Measurements from ENCODE around the gene SYNE3. TPM values are rescaled to one million over a fixed set of nuclear protein-coding genes. Genes with fewer than 3 reads are reported as not detected.

Gene SYNE3
- total RNA-seq, 1 donor from 2014 or later = 5.3 TPM

DNA sequence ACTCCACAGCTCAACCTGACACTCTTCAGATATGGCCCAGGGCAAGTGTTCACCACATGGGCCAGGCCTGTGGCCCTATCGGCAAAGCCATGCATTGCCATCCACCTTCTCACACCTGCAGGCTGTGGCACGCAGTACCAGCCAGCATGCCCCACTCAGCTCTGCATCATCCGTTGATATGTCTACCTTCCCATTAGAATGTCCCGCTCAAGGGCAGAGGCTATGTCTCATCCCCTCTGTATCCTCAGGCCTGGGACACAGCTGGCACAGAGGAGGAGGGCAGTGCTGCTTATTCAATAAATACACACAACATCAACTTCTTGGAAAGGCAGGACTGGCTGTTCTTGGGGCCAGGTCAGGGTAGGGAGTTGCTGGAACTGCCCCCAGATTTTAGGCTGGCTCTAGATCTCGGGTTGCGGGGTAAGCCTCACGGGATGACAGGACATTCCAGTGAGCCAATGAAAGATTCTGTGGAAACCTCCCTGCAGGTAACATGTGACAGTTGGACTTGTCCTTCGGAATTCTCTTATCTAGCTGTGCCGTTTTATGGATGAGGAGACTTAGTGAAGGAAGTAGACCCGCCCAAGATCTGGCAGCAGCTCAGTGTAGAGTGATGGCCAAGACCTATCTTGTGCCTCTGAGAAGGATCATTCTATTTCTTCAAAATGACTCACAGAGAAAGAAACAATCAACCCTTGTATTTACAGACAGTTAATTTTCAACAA, 25.6 kb downstream of the SYNE3 start:
- peak; percentile 25 for DNase-seq (ENCODE audit: low read depth)
- no peaks in the 10 kb centered on the region for H3K27me3 ChIP-seq (ENCODE audit: control insufficient read depth, insufficient read depth, low read length)
- FAIRE-seq = peak; percentile 18
- no peak overlapping the region for H3K4me3 ChIP-seq (ENCODE audit: low read depth, low read length)
- TF ChIP-seq, protein P1, sequence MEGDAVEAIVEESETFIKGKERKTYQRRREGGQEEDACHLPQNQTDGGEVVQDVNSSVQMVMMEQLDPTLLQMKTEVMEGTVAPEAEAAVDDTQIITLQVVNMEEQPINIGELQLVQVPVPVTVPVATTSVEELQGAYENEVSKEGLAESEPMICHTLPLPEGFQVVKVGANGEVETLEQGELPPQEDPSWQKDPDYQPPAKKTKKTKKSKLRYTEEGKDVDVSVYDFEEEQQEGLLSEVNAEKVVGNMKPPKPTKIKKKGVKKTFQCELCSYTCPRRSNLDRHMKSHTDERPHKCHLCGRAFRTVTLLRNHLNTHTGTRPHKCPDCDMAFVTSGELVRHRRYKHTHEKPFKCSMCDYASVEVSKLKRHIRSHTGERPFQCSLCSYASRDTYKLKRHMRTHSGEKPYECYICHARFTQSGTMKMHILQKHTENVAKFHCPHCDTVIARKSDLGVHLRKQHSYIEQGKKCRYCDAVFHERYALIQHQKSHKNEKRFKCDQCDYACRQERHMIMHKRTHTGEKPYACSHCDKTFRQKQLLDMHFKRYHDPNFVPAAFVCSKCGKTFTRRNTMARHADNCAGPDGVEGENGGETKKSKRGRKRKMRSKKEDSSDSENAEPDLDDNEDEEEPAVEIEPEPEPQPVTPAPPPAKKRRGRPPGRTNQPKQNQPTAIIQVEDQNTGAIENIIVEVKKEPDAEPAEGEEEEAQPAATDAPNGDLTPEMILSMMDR (IDR thresholded peaks at IDR 0.05; ENCODE audit: insufficient read depth, low read length, severe bottlenecking) = no peak
- H3K36me3 ChIP-seq (ENCODE audit: control insufficient read depth, insufficient read depth, low read length) = no peaks in the 10 kb centered on the region

DNA sequence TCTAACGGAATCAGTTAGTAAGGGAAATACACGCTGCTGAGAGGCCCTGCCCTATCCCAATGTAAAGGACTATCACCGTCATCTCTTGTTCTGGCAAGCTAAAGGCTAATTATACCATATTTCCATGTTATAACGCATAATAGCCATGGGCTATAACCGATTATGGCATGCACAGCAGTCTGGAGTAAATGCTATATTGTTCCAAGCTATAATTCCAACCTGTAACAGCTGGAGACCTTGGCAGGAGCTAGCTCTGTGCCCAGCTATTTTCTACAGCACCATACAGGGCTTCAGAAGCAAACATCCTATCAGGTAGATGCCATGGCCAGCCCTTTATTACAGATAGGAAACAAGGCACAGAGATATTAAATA, 26.3 kb downstream of the SYNE3 start:
- no peak for DNase-seq (ENCODE audit: low read depth)
- Histone ChIP-seq H3K27me3 (ENCODE audit: control insufficient read depth, insufficient read depth, low read length) (no peaks in the 10 kb centered on the region), H3K36me3 (ENCODE audit: control insufficient read depth, insufficient read depth, low read length) (no peaks in the 10 kb centered on the region), H3K4me3 (ENCODE audit: low read depth, low read length) (no peak overlapping the region)
- FAIRE-seq = no peak
- TF ChIP-seq, protein P1 (IDR thresholded peaks at IDR 0.05; ENCODE audit: insufficient read depth, low read length, severe bottlenecking) = no peak

DNA sequence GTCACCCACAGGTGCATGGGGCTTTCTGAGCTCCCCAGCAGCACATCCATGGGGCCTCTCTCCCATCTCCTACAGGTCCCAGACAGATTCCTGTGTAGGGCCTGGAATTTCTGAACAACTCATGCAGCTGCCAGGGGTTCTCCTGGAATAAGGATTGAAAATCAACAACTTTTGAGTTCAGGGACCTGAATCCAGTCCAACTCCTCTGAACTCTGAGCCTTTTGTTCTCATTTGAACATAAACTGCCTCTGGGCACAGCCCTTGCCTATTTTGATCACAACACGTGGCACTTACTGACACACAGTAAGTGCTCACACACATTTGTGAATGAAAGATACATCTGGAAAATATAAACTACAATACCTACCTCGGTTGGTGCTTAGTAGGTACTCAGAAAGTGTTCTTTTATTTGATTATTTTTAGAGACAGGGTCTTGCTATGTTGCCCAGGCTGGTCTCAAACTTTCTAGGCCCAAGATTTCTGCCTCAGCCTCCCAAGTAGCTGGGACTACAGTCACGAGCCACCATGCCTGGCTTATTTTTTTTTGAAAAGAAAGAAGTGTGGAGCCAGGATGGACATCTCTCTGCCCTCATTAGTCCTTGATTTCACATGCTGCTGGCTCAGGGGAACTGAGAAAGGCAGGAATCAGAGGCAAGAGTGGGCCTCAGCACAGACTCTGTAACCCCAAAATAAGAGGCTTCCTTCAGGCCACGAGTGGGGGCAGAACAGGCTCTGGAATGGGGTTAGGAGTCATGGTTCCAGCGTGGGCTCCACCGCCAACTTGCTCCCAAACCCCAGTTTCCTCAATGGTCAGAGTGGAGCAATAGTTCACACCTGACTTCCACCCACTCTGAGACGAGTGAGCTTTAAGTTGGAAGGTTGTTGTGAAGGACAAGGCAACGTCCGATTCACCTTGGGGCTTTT, 27.0 kb downstream of the SYNE3 start:
- H3K27me3 ChIP-seq (ENCODE audit: control insufficient read depth, insufficient read depth, low read length) = no peaks in the 10 kb centered on the region
- FAIRE-seq (no peak), DNase-seq (ENCODE audit: low read depth) (no peak)
- H3K4me3 ChIP-seq (ENCODE audit: low read depth, low read length) = no peak overlapping the region
- no peaks in the 10 kb centered on the region for H3K36me3 ChIP-seq (ENCODE audit: control insufficient read depth, insufficient read depth, low read length)
- TF ChIP-seq, protein P1 (IDR thresholded peaks at IDR 0.05; ENCODE audit: insufficient read depth, low read length, severe bottlenecking) = no peak

DNA sequence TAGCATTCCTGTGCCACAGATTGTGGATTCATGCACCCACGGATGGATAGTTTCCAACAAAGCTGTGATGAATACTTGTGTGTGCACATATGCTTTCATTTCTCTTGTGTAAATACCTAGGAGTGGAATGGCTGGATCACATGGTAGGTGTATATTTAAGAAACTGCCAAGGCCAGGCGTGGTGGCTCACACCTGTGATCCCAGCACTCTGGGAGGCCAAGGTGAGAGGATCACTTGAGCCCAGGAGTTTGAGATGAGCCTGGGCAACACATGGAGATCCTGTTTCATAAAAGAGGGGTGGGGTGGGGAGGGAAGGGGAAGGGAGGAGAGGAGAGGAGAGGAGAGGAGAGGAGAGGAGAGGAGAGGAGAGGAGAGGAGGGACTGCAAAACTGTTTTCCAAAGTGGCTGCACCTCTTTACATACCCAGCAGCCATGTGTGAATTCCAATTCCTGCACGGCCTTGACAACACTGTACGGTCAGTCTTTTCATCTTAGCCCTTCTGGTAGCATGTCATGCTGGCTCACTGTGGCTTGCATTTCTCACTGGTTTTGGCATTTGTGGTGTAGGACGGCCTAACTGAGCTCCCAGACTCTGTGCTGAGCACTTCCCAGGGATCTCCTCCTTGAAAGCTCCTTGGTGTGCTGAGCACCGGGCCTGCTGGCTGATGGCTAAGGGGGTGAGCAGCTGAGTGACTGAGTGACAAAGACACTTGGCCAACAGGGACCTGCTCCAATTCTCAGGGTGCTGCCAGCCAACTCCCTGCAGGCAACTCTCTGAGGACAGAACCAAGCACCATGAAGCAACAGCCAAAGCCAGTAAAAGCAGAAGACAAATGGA, 27.9 kb downstream of the SYNE3 start:
- Histone ChIP-seq H3K4me3 (ENCODE audit: low read depth, low read length) (no peak overlapping the region), H3K36me3 (ENCODE audit: control insufficient read depth, insufficient read depth, low read length) (no peaks in the 10 kb centered on the region), H3K27me3 (ENCODE audit: control insufficient read depth, insufficient read depth, low read length) (no peaks in the 10 kb centered on the region)
- FAIRE-seq = no peak
- TF ChIP-seq, protein P1 (IDR thresholded peaks at IDR 0.05; ENCODE audit: insufficient read depth, low read length, severe bottlenecking) = no peak
- DNase-seq (ENCODE audit: low read depth) = no peak

DNA sequence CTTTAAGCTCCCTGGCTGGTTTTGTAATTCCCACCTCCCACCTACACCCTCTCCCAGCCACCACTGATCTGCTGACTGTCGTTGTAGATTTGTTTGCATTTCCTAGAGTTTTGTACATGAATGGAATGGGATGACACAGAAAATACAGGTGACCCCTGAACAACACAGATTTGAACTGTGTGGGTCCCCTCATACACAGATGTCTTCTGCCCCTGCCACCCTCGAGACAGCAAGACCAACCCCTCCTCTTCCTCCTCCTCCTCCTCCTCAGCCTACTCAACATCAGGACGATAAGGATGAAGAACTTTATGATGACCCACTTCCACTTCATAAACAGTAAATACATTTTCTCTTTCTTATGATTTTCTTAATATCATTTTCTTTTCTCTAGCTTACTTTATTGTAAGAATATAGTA, 28.8 kb downstream of the SYNE3 start:
- TF ChIP-seq, protein P1 (IDR thresholded peaks at IDR 0.05; ENCODE audit: insufficient read depth, low read length, severe bottlenecking) = no peak
- H3K27me3 ChIP-seq (ENCODE audit: control insufficient read depth, insufficient read depth, low read length) = no peaks in the 10 kb centered on the region
- no peak overlapping the region for H3K4me3 ChIP-seq (ENCODE audit: low read depth, low read length)
- FAIRE-seq = no peak
- no peak for DNase-seq (ENCODE audit: low read depth)
- H3K36me3 ChIP-seq (ENCODE audit: control insufficient read depth, insufficient read depth, low read length) = no peaks in the 10 kb centered on the region

Measured in bronchial epithelial cell (primary cell).